H1 (cell line): ENCODE measurements around the gene BTBD9. TPM values are rescaled to one million over a fixed set of nuclear protein-coding genes. Genes with fewer than 3 reads are reported as not detected.

Source experiments
- CTCF ChIA-PET: fragments of 300-600 bp; sonication (Branson Sonifier 250); formaldehyde crosslinking; loops from one replicate; lab custom pipeline; 2021; ENCODE audit not compliant: partially characterized antibody; lab: Charles Lee
- POLR2A ChIA-PET: fragments of 300-600 bp; sonication (Branson Sonifier 250); formaldehyde crosslinking; loops from one replicate; lab custom pipeline; 2021; ENCODE audit warnings: inconsistent platforms; ENCODE audit not compliant: partially characterized antibody; lab: Charles Lee
- DNase-seq, 2 experiments: peaks; one replicate each; pipeline versions ENCODE4 v3.0.0 to v3.0.0-alpha.2; 2010 to 2022; ENCODE audit warnings: low spot score in 2 of 2, low read depth in 1 of 2, mixed read lengths in 1 of 2
- FAIRE-seq: peaks from 2 replicates; lab custom pipeline; 2011; peaks lifted over from hg19 to GRCh38; lab: Jason Lieb, UNC
- H2AFZ ChIP-seq: 2 replicates; pipeline ENCODE4 v1.8.1; 2012; ENCODE audit warnings: low read length, inconsistent platforms
- H2AK5ac ChIP-seq: 2 replicates; pipeline ENCODE4 v1.6.1; 2013; ENCODE audit warnings: low read depth, low read length
- H2BK120ac ChIP-seq: replicated peaks from 2 replicates; pipeline ENCODE3; 2013; ENCODE audit warnings: low read depth, low read length, inconsistent platforms
- H2BK12ac ChIP-seq: 2 replicates; pipeline ENCODE4 v1.6.1; 2013; ENCODE audit warnings: low read depth, low read length
- H2BK15ac ChIP-seq: 2 replicates; pipeline ENCODE4 v1.6.1; 2013; ENCODE audit warnings: low read length
- H2BK20ac ChIP-seq: 2 replicates; pipeline ENCODE4 v1.6.1; 2013; ENCODE audit warnings: low read length
- H2BK5ac ChIP-seq: 2 replicates; pipeline ENCODE4 v1.6.1; 2013; ENCODE audit warnings: low read depth, low read length
- H3K14ac ChIP-seq: 2 replicates; pipeline ENCODE4 v1.6.1; 2013; ENCODE audit warnings: inconsistent platforms; ENCODE audit not compliant: insufficient read length
- H3K18ac ChIP-seq: 2 replicates; pipeline ENCODE4 v1.6.1; 2013; ENCODE audit warnings: low read length; ENCODE audit errors: extremely low read depth
- H3K23ac ChIP-seq: 2 replicates; pipeline ENCODE4 v1.6.1; 2013; ENCODE audit warnings: inconsistent platforms; ENCODE audit not compliant: insufficient read length
- H3K23me2 ChIP-seq: 2 replicates; pipeline ENCODE4 v1.6.1; 2013; ENCODE audit warnings: low read depth, low read length
- H3K27ac ChIP-seq: 2 replicates; pipeline ENCODE4 v1.6.1; 2011; ENCODE audit warnings: low read depth, low read length, inconsistent platforms
- H3K27me3 ChIP-seq, 4 experiments: replicated peaks in 1 of 4; 1 replicate in 1 of 4; 2 replicates in 3 of 4; pipeline versions ENCODE4 v1.6.1 to v1.8.1; 2011 to 2013; ENCODE audit warnings: low read length in 3 of 4, mild to moderate bottlenecking in 3 of 4, inconsistent platforms in 2 of 4, mixed read lengths in 2 of 4, moderate library complexity in 1 of 4; ENCODE audit not compliant: control insufficient read depth in 3 of 4, insufficient read depth in 3 of 4; ENCODE audit errors: extremely low read depth in 1 of 4
- H3K36me3 ChIP-seq, 4 experiments: 2 replicates each; pipeline versions ENCODE4 v1.6.1 to v1.8.1; 2011 to 2013; ENCODE audit warnings: mild to moderate bottlenecking in 4 of 4, low read length in 3 of 4, moderate library complexity in 2 of 4, control low read depth in 1 of 4, inconsistent platforms in 1 of 4; ENCODE audit not compliant: insufficient read depth in 4 of 4, control insufficient read depth in 2 of 4
- H3K4ac ChIP-seq: replicated peaks from 2 replicates; pipeline ENCODE3; 2013; ENCODE audit warnings: low read length, low read depth, mixed read lengths, inconsistent platforms; ENCODE audit not compliant: insufficient read length
- H3K4me1 ChIP-seq, 4 experiments: replicated peaks in 1 of 4; 1 replicate in 1 of 4; 2 replicates in 3 of 4; pipeline versions ENCODE4 v1.6.1 to v1.8.1; 2011 to 2013; ENCODE audit warnings: low read length in 3 of 4, inconsistent platforms in 2 of 4, mixed read lengths in 1 of 4; ENCODE audit not compliant: insufficient read depth in 4 of 4, control insufficient read depth in 3 of 4
- H3K4me2 ChIP-seq, 2 experiments: 2 replicates each; pipeline versions ENCODE4 v1.6.1 to v1.8.1; 2011 to 2013; ENCODE audit warnings: low read depth in 2 of 2, low read length in 2 of 2, control low read depth in 1 of 2, inconsistent platforms in 1 of 2, mild to moderate bottlenecking in 1 of 2; ENCODE audit not compliant: insufficient read depth in 1 of 2
- H3K4me3 ChIP-seq, 4 experiments: fragments of 200-600, 300-600 bp in 1 of 4; sonication (generic), shearing (Covaris generic), sonication (Bioruptor Twin) in 1 of 4; 2 replicates each; pipeline versions ENCODE4 v1.5.1 to v1.8.1; 2011 to 2016; ENCODE audit warnings: low read length in 4 of 4, low read depth in 3 of 4, control low read depth in 2 of 4, inconsistent platforms in 2 of 4, mild to moderate bottlenecking in 2 of 4, mixed read lengths in 1 of 4, moderate library complexity in 1 of 4; ENCODE audit not compliant: insufficient read depth in 2 of 4; ENCODE audit errors: extremely low read depth in 1 of 4
- H3K56ac ChIP-seq: replicated peaks from 2 replicates; pipeline ENCODE3; 2013; ENCODE audit warnings: low read depth, mild to moderate bottlenecking, mixed read lengths, low read length, inconsistent platforms; ENCODE audit not compliant: insufficient read length
- H3K79me1 ChIP-seq: 2 replicates; pipeline ENCODE4 v1.6.1; 2013; ENCODE audit warnings: low read depth, low read length, control low read depth
- H3K79me2 ChIP-seq, 2 experiments: 2 replicates each; pipeline versions ENCODE4 v1.6.1 to v1.8.1; 2012 to 2013; ENCODE audit warnings: low read length in 2 of 2, mild to moderate bottlenecking in 2 of 2, inconsistent platforms in 1 of 2; ENCODE audit not compliant: insufficient read depth in 2 of 2, control insufficient read depth in 1 of 2
- H3K9ac ChIP-seq, 4 experiments: replicated peaks in 1 of 4; 1 replicate in 1 of 4; 2 replicates in 3 of 4; pipeline versions ENCODE4 v1.6.1 to v1.8.1; 2011 to 2013; ENCODE audit warnings: low read depth in 3 of 4, low read length in 3 of 4, control low read depth in 2 of 4, mild to moderate bottlenecking in 2 of 4, moderate library complexity in 2 of 4, inconsistent platforms in 1 of 4; ENCODE audit errors: extremely low read depth in 1 of 4
- H3K9me3 ChIP-seq, 2 experiments: 2 replicates each; pipeline versions ENCODE4 v1.6.1 to v1.8.1; 2012 to 2013; ENCODE audit warnings: mild to moderate bottlenecking in 2 of 2, moderate library complexity in 2 of 2, control low read depth in 1 of 2, inconsistent platforms in 1 of 2, low read depth in 1 of 2, low read length in 1 of 2, mixed read lengths in 1 of 2; ENCODE audit not compliant: insufficient read depth in 2 of 2
- H4K20me1 ChIP-seq, 2 experiments: replicated peaks in 1 of 2; 2 replicates each; pipeline versions ENCODE3 to v1.8.1; 2011 to 2013; ENCODE audit warnings: inconsistent platforms in 2 of 2, low read length in 2 of 2, mild to moderate bottlenecking in 1 of 2; ENCODE audit not compliant: insufficient read depth in 2 of 2, control insufficient read depth in 1 of 2
- H4K5ac ChIP-seq: 2 replicates; pipeline ENCODE4 v1.6.1; 2013; ENCODE audit warnings: low read length, low read depth, mixed read lengths, inconsistent platforms; ENCODE audit not compliant: insufficient read length
- H4K8ac ChIP-seq: 2 replicates; pipeline ENCODE4 v1.8.0; 2013; ENCODE audit warnings: mild to moderate bottlenecking, moderate library complexity, low read length, inconsistent platforms; ENCODE audit not compliant: insufficient read depth; ENCODE audit errors: extremely low read depth
- H4K91ac ChIP-seq: replicated peaks from 2 replicates; pipeline ENCODE3; 2013; ENCODE audit warnings: low read length, mixed read lengths, inconsistent platforms; ENCODE audit not compliant: insufficient read length
- CHD1 ChIP-seq: IDR thresholded peaks from 2 replicates; pipeline ENCODE4 v1.6.1; 2012; ENCODE audit warnings: low read depth, low read length, improper control_type of control experiment
- EZH2 ChIP-seq: fragments of 200-600 bp; sonication (generic); IDR thresholded peaks from 2 replicates; pipeline ENCODE4 v1.7.1; 2012; ENCODE audit warnings: low read depth, mild to moderate bottlenecking, moderate library complexity, low read length, inconsistent platforms; ENCODE audit not compliant: severe bottlenecking
- KDM4A ChIP-seq: IDR thresholded peaks from one replicate; pipeline ENCODE4 v1.7.1; 2012; ENCODE audit warnings: low read depth, mild to moderate bottlenecking, moderate library complexity, low read length, inconsistent platforms; ENCODE audit not compliant: severe bottlenecking
- PHF8 ChIP-seq: fragments of 200-600 bp; sonication (generic); conservative IDR thresholded peaks from 2 replicates; pipeline ENCODE4 v1.7.1; 2012; ENCODE audit warnings: low read depth, mild to moderate bottlenecking, inconsistent platforms, low read length, moderate library complexity
- POU5F1 ChIP-seq: IDR thresholded peaks from 2 replicates; pipeline ENCODE4 v1.6.1; 2011; ENCODE audit warnings: low read depth, mild to moderate bottlenecking, low read length, moderate library complexity
- RAD21 ChIP-seq, 2 experiments: IDR thresholded peaks in 1 of 2; conservative IDR thresholded peaks in 1 of 2; 2 replicates each; pipeline ENCODE4 v1.6.1; 2011; ENCODE audit warnings: low read depth in 2 of 2, low read length in 2 of 2, improper control_type of control experiment in 1 of 2, inconsistent platforms in 1 of 2, mild to moderate bottlenecking in 1 of 2, moderate library complexity in 1 of 2
- RBBP5 ChIP-seq: IDR thresholded peaks from 2 replicates; pipeline ENCODE4 v1.7.1; 2012; ENCODE audit warnings: low read depth, mild to moderate bottlenecking, inconsistent platforms, low read length, moderate library complexity, borderline replicate concordance
- RFX5 ChIP-seq: IDR thresholded peaks from 2 replicates; pipeline ENCODE4 v1.6.1; 2011; ENCODE audit warnings: low read depth, low read length, improper control_type of control experiment, borderline replicate concordance
- RNF2 ChIP-seq: fragments of 200-900, 300-1000 bp; sonication (generic); IDR thresholded peaks from 2 replicates; pipeline ENCODE4 v1.7.1; 2016; ENCODE audit warnings: borderline replicate concordance, low read depth, mild to moderate bottlenecking, antibody characterized with exemption, low read length; ENCODE audit not compliant: poor library complexity, severe bottlenecking; ENCODE audit errors: missing control alignments
- SP1 ChIP-seq: IDR thresholded peaks from 2 replicates; pipeline ENCODE4 v1.6.1; 2011; ENCODE audit warnings: low read depth, low read length
- SP4 ChIP-seq: IDR thresholded peaks from 2 replicates; pipeline ENCODE4 v1.6.1; 2012; ENCODE audit warnings: low read length, inconsistent platforms
- SRF ChIP-seq: IDR thresholded peaks from 2 replicates; pipeline ENCODE4 v1.6.1; 2011; ENCODE audit warnings: mild to moderate bottlenecking, low read depth, low read length, moderate library complexity
- TBP ChIP-seq: IDR thresholded peaks from 2 replicates; pipeline ENCODE4 v1.6.1; 2011; ENCODE audit warnings: low read depth, low read length, improper control_type of control experiment
- TEAD4 ChIP-seq: IDR thresholded peaks from 2 replicates; pipeline ENCODE4 v1.6.1; 2012; ENCODE audit warnings: low read depth, low read length, inconsistent platforms, mixed read lengths
- YY1 ChIP-seq: IDR thresholded peaks from 2 replicates; pipeline ENCODE4 v1.6.1; 2011; ENCODE audit warnings: low read depth, mild to moderate bottlenecking, low read length
- WGBS, 2 experiments: shearing (Covaris generic) in 1 of 2; methylation state at CpG; one replicate each; pipeline versions ENCODE4 v1.1.6 to v1.1.7; 2013 to 2015; ENCODE audit warnings: low lambda C conversion rate in 2 of 2, mixed read lengths in 2 of 2, inconsistent platforms in 1 of 2, low coverage in 1 of 2, missing lambda C conversion rate in 1 of 2; ENCODE audit not compliant: insufficient replicate concordance in 2 of 2, insufficient coverage in 1 of 2, insufficient read length in 1 of 2; ENCODE audit errors: extremely low coverage in 1 of 2, missing lambda C conversion rate in 1 of 2; 5-methylcytosine and 5-hydroxymethylcytosine counted together
- polyA plus RNA-seq, 7 experiments: library from polyadenylated mRNA; depleted of rRNA in 3 of 7; stranded (reverse) in 5 of 7; unstranded in 2 of 7; fragments of >200 nt in 5 of 7; fragments of 200-250 nt in 2 of 7; gene quantifications; 1 replicate in 5 of 7; 2 replicates in 1 of 7; 4 replicates in 1 of 7; pipeline versions ENCODE4 v1.2.1 to v1.2.3, GENCODE V29; 2011 to 2013; ENCODE audit warnings: missing spikeins in 2 of 7, mixed read lengths in 2 of 7
- total RNA-seq: library from RNA; stranded (reverse); fragmentation: NEBNext Ultra II Directional; extraction: Animal tissue kit (Norgen Biotek cat#: 25700); gene quantifications from 2 replicates; pipeline ENCODE4 v1.2.1, GENCODE V29; 2021

BTBD9 gene
- total and polyA plus RNA-seq, 2 of the 8 experiments (the other 6 are each of a cell fraction or from before 2014, with no cell fraction given), result 0.92 to 4.1 TPM

DNA sequence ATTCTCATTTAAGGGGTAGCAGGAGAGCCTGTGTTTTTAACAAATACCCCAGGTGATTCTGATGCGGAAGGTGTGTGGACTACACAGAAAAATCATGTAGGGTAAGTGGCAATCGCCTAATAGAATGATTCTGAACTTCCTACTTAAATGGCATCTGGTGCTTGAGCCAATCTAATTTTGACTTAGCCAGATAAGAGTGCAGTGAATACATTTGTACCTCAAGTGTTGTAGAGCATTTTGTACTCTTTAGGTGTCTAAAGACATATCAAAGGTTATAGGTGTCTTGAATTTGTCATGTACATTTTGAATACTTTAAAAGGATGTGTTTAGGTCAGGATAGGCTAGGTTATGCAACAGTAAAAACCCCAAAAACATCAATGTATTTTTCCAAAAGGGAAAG, 10.0 kb upstream of the BTBD9 start:
- Histone ChIP-seq H3K27me3 (no peaks in the 10 kb centered on the region), H3K14ac (no peak overlapping the region), H4K91ac (no peak overlapping the region), H4K20me1 (peaks cover 0 to 2% of the 10 kb centered on the region in 2 experiments), H3K9ac (no peak overlapping the region), H2BK120ac (no peak overlapping the region), H3K23ac (no peak overlapping the region), H3K4me2 (no peak overlapping the region), H3K36me3 (no peaks in the 10 kb centered on the region), H3K4me3 (no peak overlapping the region), H3K4ac (no peak overlapping the region), H3K4me1 (peaks cover 0 to 4% (median 2%) of the 10 kb centered on the region in 4 experiments; a peak in 2 of 7 replicates), H2BK5ac (no peak overlapping the region), H2BK12ac (no peak overlapping the region), H4K8ac (no peak overlapping the region), H3K18ac (no peak overlapping the region), H3K79me1 (no peaks in the 10 kb centered on the region; the same call in 1 of the 2 replicates), H3K56ac (no peak overlapping the region), H2BK15ac (no peak overlapping the region), H2BK20ac (no peak overlapping the region), H2AK5ac (no peak overlapping the region), H2AFZ (no peak overlapping the region), H3K27ac (no peak overlapping the region), H3K9me3 (no peaks in the 10 kb centered on the region), H4K5ac (no peak overlapping the region), H3K23me2 (no peaks in the 10 kb centered on the region), H3K79me2 (no peaks in the 10 kb centered on the region)
- no peak for DNase-seq
- 90% methylated on average over 2 of the region's 2 CpGs; no CpG with 5 or more reads in 1 of the 2 experiments for WGBS, 2 experiments
- POLR2A ChIA-PET, result no interaction called here
- CTCF ChIA-PET, result no interaction called here
- FAIRE-seq, result no peak
- TF ChIP-seq RFX5 (no peak), TEAD4 (no peak), YY1 (no peak), SRF (no peak), RNF2 (no peak), CHD1 (no peak), EZH2 (no peak), SP1 (no peak), SP4 (no peak), RAD21 (IDR thresholded peaks at IDR 0.05 in 1 of 2, conservative IDR thresholded peaks at IDR 0.05 in 1 of 2; ENCODE audit: low read depth in 2 of 2, low read length in 2 of 2) (no peak), POU5F1 (no peak), KDM4A (no peak), PHF8 (no peak), RBBP5 (no peak), TBP (no peak)
